ENCODE results near the gene CTRB1.
"Not testable (repeated sequence)": the region's sequence is repeated elsewhere in the genome, so short reads cannot be mapped to it uniquely, and the experiment has no call there.

Gene CTRB1

DNA sequence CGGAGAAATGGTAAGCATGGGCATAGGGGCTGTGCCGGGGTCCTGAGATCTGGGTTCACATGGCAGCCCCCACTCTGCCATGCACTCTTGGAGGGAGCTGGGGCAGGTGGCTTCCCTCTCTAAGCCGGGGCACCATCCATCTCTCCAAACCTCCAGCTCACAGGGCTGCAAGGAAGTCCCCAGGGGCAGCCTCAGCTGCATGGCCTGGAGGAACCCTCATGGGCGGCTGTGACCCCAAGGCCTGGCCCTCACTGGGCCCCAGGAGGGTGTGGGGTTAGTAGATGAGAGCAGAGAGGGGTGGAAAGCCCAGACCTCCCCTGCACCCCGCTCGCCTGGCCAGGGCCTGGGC is 14.4 kb upstream of the CTRB1 start:
- no peak for DNase-seq (ENCODE audit: low read depth in 2 of 2)

DNA sequence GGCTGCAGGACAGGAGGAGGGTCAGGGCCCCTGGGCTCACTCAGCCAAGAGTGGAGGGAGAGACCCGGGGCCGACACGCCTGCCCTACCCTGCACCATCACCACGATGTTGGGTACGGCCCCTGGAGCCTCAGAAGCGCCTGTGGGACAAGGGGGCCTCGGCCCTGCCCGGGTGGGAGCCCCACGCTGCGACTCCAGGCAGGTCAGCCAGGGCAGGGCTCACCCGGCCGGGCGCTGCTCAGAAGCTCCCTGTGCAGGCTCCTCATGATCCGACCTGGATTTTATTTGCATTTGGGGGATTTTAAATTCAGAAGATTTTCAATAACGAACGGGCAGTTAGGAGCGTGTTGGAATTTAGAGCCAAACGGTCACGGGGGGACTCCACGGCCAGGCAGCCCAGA is 13.9 kb upstream of the CTRB1 start:
- DNase-seq (ENCODE audit: low read depth in 2 of 2): not testable (repeated sequence)

DNA sequence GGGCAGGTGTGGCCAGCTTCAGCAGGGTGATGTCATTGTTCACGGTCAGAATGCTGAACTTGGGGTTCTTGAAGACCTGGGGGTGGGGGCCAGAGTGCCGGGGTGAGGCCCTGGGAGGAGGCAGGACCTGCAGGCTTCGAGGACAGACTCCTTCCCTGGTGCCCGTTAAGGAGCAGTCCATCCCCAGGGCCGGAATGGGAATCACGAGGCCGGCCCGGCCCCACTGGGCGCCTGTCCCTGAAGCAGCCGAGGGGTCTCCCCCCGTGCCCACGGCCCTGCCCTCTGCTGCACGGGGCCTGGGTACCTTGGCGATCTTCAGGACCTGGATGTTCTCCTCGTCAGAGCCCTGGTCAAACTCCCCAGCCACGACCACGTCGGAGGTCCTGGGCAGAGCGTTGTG is 13.3 kb upstream of the CTRB1 start:
- DNase-seq (ENCODE audit: low read depth in 2 of 2): not testable (repeated sequence)

DNA sequence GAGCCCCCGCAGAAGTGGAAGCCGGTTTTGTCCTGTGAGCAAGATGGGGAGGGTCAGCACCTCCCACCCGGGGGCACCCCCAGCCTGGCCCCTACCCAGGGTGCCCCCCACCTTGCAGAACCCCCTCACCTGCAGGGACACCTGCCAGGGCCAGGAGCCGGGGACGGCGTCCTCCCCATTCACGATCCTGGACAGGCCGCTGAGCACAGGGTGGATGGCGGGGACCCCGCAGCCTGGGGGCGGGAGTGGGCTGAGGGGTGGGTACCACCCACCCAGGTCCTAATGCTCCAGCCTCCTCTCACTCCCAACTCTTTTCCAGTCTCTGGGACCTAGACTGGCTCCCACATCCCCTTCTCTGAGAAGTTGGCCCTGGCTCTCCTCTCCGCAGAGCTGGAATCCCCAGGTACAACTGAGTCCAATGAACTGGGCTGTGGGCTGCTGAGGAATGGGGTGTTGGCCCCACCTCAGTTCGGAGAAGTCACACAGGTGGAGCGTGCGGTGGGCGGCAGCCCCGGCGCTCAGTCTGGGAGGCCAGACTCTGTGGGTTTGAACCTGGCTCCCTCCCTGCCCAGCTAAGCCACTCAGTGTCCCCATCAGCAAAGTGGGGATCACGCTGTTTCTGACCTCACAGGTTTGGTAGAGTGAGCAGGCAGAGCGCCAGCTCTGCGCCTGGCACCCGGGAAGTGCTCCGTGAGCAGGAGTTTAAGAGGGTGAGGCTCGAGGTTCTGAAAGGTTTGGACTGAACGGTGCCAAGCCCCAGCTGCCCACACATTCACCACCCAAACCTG is 12.6 kb upstream of the CTRB1 start:
- DNase-seq (ENCODE audit: low read depth in 2 of 2): not testable (repeated sequence)

DNA sequence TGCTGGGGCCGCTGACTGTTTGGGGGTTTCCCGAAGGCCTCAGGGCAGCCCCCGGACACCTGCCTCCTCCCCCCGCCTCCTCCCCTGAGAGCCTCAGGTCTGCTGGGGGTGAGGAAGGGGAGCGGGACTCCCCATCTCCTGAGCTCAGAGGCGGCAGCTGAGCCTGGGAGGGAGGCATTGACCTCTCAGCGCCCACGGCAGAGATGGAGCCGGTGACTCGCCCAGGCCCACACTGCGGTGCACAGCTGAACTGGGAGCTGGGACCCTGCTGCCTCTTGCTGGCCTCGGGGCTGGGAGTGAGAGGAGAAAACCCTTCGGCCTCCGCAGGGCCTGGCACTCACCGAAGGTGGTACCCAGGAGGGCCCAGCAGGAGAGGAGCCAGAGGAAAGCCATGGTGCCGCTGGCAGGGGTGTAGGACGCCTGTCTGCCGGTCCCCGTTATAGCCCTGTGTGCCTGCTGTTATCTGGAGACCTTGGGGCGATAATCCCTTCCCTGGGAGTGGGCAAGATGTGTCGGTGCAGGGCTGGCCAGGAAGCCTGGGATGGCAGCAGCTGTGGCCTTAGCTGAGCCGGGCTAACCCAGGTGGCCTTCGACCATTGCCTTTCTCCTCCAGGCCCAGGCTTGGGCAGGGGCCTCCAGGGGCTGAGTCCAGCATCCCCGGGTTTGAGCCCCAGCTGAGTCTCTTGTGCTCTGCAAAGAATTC is 11.9 kb upstream of the CTRB1 start, which contains the start of gene CTRB2:
Gene CTRB2 (minus strand): TSS at position 413 of the 703 bp plus-strand sequence. CDS start 20 bp downstream, at position 393.
- no peak for DNase-seq (ENCODE audit: low read depth in 2 of 2)

DNA sequence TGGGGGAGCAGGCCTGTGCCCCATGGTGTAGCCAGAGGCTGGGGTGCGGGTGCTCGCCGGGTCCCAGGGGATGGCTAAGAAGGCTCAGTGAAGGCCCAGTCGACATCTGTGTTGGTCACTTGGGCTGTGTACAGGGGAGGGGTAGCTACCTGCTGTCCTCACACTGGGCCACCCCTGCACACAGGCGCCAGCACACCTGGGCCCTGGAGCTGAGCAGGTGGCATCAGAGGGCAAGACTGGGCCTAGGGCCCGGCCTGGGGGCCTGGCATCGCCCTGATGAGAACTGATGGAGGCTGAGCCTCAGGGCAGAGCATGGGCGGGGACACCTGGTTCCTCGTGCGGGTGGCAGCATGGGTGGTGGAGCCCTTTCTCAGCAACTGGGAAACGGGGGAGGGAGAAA is 11.0 kb upstream of the CTRB1 start:
- no peak for DNase-seq (ENCODE audit: low read depth in 2 of 2)

DNA sequence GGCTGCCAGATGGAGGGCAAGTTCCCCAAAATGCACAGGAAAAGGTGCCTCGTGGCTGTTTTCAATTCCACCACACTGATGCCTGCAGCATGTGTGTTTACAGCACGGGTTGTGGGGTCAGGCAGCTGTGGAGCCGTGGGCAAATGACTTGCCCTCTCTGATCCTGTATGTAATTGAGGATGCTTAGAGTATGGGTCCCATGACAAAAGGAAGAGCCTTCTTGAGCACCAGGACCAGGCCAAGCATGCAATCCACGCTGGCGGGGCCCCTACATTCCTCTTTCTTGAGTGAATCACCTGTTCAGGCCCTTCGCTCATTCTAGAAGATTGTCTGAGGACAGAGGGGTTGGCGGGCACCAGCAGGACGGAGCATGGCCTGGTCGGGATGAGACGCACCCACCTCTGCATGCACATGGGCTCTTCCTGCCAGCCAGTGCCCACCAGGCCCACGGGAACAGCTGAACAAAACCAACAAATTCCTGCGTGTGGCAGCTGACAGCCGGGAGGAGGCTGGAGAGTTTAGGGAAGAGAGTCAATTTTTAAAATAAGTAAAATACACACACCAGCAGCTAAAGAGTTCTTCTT is 10.5 kb upstream of the CTRB1 start:
- DNase-seq (ENCODE audit: low read depth in 2 of 2): no peak

DNA sequence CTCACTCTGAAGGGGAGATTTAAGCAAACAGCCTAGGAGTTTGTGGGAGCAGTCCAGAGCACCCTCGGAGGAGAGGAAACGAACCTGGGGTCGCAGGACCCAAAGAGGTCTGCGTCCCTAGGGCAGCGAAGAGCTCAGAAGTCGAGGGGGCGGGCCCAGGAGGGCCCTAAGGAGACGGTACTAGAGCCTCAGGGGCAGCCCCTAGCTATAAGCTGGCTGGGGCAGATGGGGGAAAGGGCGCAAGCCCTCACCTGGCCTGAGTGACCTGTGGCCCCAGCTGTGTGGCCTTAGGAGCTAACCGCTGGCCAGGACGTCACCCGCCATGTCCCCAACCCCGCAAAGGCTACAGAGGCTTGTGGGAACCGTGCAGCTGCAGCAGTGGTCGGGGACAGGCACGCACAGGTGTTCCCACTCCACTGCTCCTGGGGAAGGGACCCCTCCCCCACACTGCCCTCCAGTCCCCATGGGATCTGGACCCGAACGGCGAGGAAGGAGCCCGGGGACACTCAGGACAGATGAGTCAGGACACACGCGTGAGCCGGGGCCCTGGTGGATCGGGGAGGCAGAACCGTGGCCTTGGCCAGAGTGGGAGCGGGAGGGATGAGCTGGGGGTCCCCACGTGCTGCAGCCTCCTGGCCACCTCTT is 9.8 kb upstream of the CTRB1 start:
- DNase-seq (ENCODE audit: low read depth in 2 of 2): no peak

DNA sequence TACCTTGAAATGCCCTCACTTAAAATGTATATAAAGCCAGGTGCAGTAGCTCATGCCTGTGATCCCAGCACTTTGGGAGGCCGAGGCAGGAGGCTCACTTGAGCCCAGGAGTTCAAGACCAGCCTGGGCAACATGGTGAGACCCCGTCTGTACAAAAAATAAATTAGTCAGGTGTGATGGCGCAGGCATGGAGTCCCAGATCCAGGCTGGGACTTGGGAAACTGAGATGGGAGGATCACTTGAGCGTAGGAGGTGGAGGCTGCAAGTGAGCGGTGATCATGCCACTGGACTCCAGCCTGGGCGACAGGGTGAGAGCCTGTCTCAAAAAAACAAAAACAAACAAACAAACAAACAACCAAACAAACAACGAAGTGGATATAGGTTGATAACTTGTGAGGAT is 9.3 kb upstream of the CTRB1 start:
- not testable (repeated sequence) for DNase-seq (ENCODE audit: low read depth in 2 of 2)

DNA sequence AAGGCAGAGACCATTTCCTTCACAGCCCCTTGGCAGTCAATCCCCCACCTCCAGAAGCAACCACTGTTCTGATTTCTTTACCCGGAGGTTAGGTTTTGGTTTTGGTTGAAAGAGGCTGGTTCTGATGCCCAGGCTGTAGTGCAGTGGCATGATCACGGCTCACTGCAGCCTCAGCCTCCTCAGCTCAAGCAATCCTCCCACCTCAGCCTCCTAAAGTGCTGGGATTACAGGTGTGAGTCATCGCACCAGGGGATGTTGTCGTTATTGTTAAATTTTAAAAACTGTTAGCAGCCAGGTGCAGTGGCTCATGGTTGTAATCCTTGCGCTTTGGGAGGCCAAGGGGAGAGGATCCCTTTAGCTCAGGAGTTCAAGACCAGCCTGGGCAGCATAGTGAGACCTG is 8.8 kb upstream of the CTRB1 start:
- no peak for DNase-seq (ENCODE audit: low read depth in 2 of 2)

DNA sequence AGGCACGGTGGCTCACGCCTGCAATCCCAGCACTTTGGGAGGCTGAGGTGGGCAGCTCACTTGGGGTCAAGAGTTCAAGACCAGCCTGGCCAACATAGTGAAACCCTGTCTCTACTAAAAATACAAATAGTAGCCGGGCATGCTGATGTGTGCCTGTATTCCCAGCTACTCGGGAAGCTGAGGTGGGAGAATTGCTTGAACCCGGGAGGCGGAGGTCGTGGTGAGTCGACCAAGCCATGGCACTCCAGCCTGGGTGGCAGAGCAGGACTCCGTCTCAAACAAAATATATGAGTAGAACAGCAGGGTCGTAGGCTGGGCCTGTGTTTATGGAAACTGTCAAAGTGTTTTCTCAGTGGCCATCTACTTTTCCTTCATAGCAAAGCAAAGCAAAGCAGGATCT is 7.5 kb upstream of the CTRB1 start:
- DNase-seq (ENCODE audit: low read depth in 2 of 2): not testable (repeated sequence)

DNA sequence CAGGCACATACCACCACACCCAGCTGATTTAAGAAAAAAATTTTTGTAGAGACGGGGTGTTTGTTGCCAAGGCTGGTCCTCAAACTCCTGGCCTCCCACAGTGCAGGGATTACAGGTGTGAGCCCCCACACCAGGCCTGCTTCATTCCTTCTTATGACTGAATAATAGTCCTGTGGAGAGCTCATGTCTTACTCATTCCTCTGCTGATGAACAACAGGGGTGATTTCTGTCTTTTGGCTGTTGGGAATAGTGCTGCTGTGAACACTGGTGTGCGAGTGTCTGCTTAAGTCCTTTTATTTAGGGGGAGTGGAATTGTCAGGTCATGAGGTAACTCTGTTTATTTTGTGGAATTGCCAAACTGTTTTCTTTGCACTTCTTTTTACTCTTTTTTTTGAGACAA is 2.7 kb upstream of the CTRB1 start:
- DNase-seq (ENCODE audit: low read depth in 2 of 2): no peak

DNA sequence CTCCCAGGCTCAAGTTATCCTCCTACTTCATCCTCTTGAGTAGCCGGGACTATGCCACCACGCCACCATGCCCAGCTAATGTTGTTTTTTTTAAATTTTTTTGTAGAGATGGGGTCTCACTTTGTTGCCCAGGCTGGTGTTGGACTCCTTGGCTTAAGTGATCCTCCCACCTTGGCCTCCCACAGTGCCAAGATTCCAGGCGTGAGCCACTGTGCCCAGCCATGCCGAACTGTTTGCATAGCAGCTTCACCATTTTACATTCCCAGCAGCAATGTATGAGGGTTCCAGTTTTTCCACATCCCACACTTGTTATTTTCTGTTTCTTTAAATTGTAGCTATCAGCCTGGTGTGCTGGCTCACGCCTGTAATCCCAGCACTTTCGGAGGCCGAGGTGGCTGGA is 2.2 kb upstream of the CTRB1 start:
- no peak for DNase-seq (ENCODE audit: low read depth in 2 of 2)

DNA sequence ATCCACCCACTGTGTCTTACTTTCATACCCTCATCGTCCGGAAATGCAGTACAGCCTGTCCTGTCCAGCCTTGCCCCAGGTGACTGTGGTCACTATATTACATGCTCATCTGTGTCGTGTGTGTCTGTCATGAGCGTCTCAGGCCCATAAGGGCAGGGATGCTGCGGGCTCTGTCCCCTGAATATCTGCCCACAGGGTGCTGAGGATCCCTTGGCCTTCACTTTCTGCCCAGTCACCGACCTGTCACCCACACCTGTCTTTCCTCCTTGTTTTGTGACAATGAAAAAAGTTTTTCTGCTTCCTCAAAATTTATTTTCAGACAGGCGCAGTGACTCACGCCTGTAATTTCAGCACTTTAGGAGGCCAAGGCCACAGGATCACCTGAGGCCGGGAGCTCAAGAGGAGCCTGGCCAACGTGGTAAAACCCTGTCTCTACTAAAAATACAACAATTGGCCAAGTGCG is 1.4 kb upstream of the CTRB1 start:
- DNase-seq (ENCODE audit: low read depth in 2 of 2): no peak

DNA sequence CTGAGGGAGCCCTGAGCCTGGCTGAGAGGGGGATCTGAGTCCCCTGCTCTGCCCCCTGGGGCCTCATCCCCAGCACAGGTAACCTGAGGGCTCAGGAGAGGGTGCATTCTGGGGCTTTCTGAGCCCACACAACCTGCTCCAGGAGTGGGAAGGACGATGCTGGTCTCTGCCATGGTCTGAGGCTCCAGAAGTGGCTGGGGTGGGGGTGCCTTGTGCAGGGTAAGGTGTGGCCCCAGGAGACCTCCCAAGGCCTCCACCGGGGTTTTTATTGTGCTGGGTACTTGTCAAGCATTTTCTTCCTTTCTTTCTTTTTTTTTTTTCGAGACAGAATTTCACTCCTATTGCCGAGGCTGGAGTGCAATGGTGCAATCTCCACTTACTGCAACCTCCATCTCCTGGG is 300 bp downstream of the CTRB1 start:
- DNase-seq (ENCODE audit: low read depth in 2 of 2): no peak

DNA sequence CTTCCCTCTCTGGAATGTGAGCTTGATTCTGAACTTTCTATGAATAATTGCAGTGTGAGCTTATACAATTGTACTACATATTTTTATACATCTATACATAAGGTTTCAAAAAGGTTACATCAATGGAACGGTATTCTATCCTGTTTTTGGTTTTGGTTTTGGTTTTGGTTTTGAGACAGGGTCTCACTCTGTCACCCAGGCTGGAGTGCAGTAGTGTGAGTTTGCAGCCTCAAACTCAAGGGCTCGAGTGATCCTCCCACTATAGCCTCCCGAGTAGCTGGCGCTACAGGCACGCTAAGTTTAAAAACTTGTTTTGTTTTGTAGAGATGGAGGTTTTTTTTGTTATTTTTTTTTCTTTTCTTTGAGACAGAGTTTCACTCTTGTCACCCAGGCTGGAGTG is 1.1 kb downstream of the CTRB1 start:
- no peak for DNase-seq (ENCODE audit: low read depth in 2 of 2)

DNA sequence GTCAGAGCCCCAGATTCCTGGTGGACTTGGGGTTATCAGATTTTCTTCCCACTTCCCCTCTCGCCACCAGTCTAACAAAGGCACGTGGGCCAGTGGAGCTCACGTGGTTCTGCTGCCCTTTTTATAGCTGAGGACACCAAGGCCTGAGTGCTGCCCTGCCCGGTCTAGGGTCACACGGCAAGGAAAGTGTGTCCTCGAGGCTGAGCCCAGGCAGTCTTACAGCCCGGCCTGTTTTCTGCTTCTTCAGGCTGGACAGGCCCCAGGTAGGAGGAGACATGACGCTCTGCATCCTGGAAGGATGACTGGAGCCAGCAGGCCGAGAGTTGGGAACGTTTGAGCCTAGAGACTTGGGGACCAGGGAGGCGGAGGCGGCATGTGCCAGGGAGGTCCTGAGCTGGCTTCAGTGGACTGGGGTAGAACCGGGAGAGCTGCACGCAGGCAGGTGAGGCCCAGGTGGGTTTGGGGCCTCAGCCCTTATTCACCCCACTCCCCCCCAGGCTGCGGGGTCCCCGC is 3.5 kb downstream of the CTRB1 start:
- DNase-seq (ENCODE audit: low read depth in 2 of 2): no peak

DNA sequence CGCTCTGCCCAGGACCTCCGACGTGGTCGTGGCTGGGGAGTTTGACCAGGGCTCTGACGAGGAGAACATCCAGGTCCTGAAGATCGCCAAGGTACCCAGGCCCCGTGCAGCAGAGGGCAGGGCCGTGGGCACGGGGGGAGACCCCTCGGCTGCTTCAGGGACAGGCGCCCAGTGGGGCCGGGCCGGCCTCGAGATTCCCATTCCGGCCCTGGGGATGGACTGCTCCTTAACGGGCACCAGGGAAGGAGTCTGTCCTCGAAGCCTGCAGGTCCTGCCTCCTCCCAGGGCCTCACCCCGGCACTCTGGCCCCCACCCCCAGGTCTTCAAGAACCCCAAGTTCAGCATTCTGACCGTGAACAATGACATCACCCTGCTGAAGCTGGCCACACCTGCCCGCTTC is 4.3 kb downstream of the CTRB1 start:
- not testable (repeated sequence) for DNase-seq (ENCODE audit: low read depth in 2 of 2)

DNA sequence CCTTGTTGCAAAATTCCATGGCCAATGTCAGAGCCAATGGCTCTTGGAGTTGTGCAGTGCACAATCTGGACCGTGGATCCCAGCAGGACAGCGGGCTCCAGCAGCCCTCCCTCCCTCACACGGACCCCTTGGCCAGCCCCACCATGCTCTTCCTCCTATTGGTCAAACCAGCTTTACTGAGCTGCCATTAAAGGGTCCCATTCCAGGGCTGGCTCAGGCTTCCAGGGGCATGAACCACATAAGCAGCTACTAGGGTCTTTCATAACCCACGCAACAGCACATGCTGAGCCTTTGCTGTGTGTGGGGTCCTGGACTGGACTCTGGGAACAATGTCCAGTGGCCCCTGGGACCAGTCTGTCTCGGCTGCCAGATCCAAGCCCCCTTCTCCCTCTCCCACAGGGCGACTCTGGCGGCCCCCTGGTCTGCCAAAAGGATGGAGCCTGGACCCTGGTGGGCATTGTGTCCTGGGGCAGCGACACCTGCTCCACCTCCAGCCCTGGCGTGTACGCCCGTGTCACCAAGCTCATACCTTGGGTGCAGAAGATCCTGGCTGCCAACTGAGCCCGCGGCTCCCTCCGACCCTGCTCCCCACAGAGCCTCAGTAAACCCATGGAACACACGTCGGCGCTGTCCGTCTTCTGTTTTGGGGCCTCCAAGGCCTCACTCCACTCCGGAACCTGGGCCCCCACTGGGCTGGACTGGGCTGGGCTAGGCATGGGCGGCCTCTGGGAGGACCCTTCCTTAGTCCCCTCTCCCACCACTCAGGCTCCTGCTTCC is 5.7 kb downstream of the CTRB1 start:
- DNase-seq (ENCODE audit: low read depth in 2 of 2): no peak

DNA sequence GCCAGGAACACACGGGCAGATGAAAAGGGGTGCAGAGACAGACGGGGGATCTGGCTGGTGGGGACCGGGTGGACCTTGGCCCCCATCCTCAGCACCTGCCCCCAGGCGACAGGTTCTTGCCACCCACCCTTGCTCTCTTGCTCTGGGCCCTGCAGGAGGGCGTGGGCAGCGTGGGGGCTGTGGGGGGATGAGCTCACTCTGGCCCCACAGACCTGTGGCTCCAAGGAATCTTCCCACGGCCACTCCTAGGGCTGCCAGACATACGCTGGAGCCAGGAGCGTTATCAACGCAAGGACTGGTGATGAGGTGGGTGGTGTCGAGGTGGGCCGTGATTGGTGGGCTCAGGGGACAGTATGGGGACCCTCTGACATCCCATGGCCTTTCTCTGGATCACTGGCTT is 6.3 kb downstream of the CTRB1 start:
- no peak for DNase-seq (ENCODE audit: low read depth in 2 of 2)

Data from stimulated activated CD8-positive, alpha-beta memory T cell treated with anti-CD3 and anti-CD28 coated beads, Interleukin-15, amount 100 ng/mL, for 4 hours (primary cell).